ENCODE data around the gene SLC12A5. TPM values are rescaled to one million over a fixed set of nuclear protein-coding genes. Genes with fewer than 3 reads are reported as not detected.

The SLC12A5 gene
- total RNA-seq, 4 donors from 2014 or later = not detected

GRCh38 chr20:46081074-46081473, 52.1 kb downstream of the SLC12A5 start:
- intact Hi-C loops (cut with DNase I; ENCODE audit: low total_unique reads) = no loop called here
- no peak overlapping the region for H3K4me3 ChIP-seq (ENCODE audit: low read depth, poor library complexity, severe bottlenecking)
- WGBS, 2 donors = 83 to 88% methylated on average over 1 of the region's 1 CpG
- DNase-seq (ENCODE audit: low spot score in 2 of 2) = no peak
- TF ChIP-seq, protein P1, sequence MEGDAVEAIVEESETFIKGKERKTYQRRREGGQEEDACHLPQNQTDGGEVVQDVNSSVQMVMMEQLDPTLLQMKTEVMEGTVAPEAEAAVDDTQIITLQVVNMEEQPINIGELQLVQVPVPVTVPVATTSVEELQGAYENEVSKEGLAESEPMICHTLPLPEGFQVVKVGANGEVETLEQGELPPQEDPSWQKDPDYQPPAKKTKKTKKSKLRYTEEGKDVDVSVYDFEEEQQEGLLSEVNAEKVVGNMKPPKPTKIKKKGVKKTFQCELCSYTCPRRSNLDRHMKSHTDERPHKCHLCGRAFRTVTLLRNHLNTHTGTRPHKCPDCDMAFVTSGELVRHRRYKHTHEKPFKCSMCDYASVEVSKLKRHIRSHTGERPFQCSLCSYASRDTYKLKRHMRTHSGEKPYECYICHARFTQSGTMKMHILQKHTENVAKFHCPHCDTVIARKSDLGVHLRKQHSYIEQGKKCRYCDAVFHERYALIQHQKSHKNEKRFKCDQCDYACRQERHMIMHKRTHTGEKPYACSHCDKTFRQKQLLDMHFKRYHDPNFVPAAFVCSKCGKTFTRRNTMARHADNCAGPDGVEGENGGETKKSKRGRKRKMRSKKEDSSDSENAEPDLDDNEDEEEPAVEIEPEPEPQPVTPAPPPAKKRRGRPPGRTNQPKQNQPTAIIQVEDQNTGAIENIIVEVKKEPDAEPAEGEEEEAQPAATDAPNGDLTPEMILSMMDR (IDR thresholded peaks at IDR 0.05) = no peak
- TF ChIP-seq POLR2A (IDR thresholded peaks at IDR 0.05) = no peak

DNA sequence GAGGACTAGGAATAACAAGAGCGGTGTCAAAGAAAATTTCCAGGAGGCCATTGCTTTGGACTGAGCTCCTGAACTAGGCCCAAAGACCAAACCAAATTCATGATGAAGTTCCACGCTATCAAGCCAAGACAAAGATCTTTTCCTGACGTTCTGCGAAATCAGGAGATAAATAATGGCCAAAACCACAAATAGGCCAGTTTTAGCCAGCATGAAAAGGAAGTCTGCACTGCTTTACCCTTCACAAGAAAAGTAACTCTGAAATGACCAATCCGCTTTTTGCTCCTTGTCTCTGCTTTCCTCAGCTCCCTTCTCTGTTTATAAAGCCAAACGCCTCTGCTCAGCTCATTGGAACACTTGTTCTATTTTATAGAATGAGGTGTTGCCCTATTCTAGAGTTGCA, 54.1 kb downstream of the SLC12A5 start:
- no peak for DNase-seq (ENCODE audit: low spot score in 2 of 2)
- TF ChIP-seq, protein P1 (IDR thresholded peaks at IDR 0.05) = no peak
- no peak for TF ChIP-seq POLR2A (IDR thresholded peaks at IDR 0.05)
- no peak overlapping the region for H3K4me3 ChIP-seq (ENCODE audit: low read depth, poor library complexity, severe bottlenecking)
- intact Hi-C loops (cut with DNase I; ENCODE audit: low total_unique reads) = no loop called here
- 77 to 80% methylated on average over 6 of the region's 6 CpGs for WGBS, 2 donors

GRCh38 chr20:46083531-46084061, 54.6 kb downstream of the SLC12A5 start:
- intact Hi-C loops (cut with DNase I; ENCODE audit: low total_unique reads) = loop anchor here (2.0 kb wide), 1 partner anchor 63 kb away; no protein-coding TSS in a partner anchor
- TF ChIP-seq POLR2A (IDR thresholded peaks at IDR 0.05) = no peak
- TF ChIP-seq, protein P1 (IDR thresholded peaks at IDR 0.05) = no peak
- 83 to 89% methylated on average over 1 of the region's 1 CpG for WGBS, 2 donors
- no peak overlapping the region for H3K4me3 ChIP-seq (ENCODE audit: low read depth, poor library complexity, severe bottlenecking)
- no peak for DNase-seq (ENCODE audit: low spot score in 2 of 2)

- intact Hi-C loops (cut with DNase I; ENCODE audit: low total_unique reads) = loop anchor here (2.0 kb wide), 1 partner anchor 64 kb away; no protein-coding TSS in a partner anchor
These were observed 55.8 kb downstream of the SLC12A5 start for GRCh38 chr20:46084805-46085178.

GRCh38 chr20:46085179-46085851, 56.3 kb downstream of the SLC12A5 start:
- DNase-seq (ENCODE audit: low spot score in 2 of 2) = no peak
- no peak overlapping the region for H3K4me3 ChIP-seq (ENCODE audit: low read depth, poor library complexity, severe bottlenecking)
- intact Hi-C loops (cut with DNase I; ENCODE audit: low total_unique reads) = loop anchor here (2.0 kb wide), 1 partner anchor 65 kb away; no protein-coding TSS in a partner anchor
- TF ChIP-seq, protein P1 (IDR thresholded peaks at IDR 0.05) = no peak
- no peak for TF ChIP-seq POLR2A (IDR thresholded peaks at IDR 0.05)
- WGBS, 2 donors = 43 to 49% methylated on average over 4 of the region's 4 CpGs

More at GRCh38 chr20:46084805-46085178, 55.8 kb downstream of the SLC12A5 start:
- no peak for DNase-seq (ENCODE audit: low spot score in 2 of 2)
- TF ChIP-seq, protein P1 (IDR thresholded peaks at IDR 0.05) = no peak
- no peak for TF ChIP-seq POLR2A (IDR thresholded peaks at IDR 0.05)
- no peak overlapping the region for H3K4me3 ChIP-seq (ENCODE audit: low read depth, poor library complexity, severe bottlenecking)
- 88 to 92% methylated on average over 3 of the region's 3 CpGs for WGBS, 2 donors
